GM19395 (cell line): ENCODE measurements around the gene PPDPF.
A peak's percentile ranks its signal among the peaks of the same experiment; 100 is the strongest.
"Not testable (repeated sequence)": the region's sequence is repeated elsewhere in the genome, so short reads cannot be mapped to it uniquely, and the experiment has no call there.

Source experiments
- ATAC-seq: cut with Tn5 transposase; IDR thresholded peaks from one replicate; pipeline ENCODE4 v1.9.1; 2021; ENCODE audit warnings: mild to moderate bottlenecking, moderate library complexity; ENCODE audit not compliant: unreplicated experiment

PPDPF gene, protein sequence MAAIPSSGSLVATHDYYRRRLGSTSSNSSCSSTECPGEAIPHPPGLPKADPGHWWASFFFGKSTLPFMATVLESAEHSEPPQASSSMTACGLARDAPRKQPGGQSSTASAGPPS

DNA sequence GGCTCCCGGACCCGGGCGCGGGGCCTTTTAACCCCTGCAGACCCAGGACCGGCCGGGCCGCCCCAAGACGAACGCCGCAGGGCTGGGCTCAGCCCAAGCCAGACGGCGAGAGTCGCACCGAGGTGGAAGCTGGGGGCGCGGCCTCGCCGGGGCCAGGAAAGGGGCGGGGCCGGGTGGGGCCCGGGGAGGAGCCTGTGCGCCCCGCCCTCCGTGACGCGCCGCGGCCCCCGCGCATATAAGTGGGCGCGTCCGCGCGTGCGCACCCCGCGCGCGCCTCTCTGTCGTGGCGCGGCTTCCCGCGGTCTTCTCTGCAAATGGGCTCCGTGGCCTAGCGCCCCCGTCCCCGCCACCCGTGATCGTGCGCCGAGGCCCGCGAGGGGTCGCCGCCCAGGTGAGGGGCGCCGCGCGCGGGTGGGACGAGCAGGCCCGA lies at the start of gene PPDPF:
Gene PPDPF, plus strand, starts transcription at position 262 of the 430 bp plus-strand sequence. CDS start 544 bp downstream, outside the sequence.
- ATAC-seq, result peak; percentile 76

DNA sequence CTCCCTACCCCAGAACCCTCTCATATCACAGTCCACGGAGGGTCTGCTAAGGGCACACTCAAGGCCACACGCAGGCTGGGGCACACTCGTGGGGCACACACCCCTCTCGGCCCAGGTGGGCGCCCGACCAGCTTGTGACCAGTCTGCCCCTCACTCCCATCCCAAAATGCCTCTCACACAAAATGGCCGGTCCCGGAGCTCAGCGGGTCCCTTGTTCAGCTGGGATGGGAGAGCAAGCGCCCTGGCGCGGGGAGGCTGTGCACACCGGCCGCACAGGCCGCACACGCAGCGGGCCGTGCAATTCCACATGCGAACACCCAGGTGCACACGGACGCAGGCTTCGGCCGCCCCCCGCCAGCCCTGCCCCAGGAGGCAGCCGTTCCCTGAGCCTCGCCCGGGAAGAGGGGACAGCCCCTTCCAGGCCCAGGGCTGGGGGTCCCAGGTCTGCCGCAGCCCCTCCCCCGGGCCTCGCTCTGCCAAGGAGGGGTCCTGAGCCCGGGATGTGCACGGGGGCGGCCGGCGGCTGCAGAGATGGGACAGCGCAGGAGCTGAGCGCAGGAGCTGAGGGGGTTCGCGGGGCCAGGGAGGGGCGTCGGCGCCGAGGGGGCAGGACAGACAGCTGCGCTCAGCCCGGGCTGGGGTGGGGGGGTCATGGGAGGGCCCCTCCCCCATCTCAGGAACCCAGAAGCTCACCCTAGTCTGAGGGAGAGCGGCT lies 49.4 kb upstream of the PPDPF start:
- no peak for ATAC-seq

DNA sequence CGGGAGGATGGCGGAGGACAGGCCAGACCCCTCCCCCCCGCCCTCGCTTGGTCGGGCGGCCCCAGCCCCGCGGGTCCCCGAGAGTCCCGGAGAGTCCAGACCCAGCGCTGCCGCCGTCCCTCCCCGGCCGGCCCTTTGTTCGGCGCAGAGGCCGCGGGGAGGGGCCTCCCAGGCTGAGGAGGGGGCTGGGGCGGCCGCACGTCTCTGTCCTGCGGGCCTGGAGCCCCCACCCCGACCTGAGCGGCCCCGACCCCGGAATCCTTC lies 48.9 kb upstream of the PPDPF start:
- ATAC-seq, result no peak

DNA sequence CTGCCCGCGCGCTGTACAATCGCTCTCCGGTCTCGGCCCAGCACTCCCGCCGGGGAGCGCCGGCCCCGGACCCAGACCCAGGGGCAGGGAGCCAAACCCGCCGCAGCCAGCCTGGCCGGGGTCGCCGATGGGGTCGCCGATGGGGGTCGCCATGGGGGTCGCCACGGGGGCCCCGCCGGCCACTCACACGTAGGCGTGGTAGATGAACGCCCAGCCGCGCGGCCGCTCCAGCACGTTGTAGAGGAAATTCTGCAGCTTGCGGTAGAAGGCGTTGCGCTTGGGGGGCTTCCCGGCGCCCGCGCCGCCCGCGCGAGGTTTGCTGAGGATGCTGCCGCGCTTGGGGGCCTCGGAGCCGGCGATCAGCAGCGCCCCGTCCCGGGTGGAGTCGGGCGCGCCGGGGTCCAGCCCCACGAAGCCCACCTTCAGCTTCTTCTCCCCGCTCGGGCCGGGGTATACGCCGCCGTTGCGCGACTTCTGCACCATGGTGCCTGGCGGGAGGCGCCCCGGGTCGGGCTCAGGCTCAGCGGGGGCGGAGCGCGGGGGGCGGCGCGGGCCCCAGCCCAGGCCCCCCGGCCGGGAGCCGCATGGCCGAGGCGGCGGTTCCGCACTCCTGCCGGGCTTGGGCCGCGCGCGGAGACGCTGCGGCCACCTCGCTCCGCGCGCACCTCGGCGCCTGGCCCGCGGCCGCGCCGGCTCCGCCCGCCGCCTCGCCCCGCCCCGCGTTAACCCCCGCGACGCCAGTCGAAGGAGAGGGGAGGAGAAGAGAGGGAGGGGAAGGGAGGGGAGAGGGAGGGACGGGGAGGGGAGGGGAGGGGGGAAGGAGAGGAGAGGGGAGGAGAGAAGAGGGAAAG lies 48.4 kb upstream of the PPDPF start, which contains the start of gene KCNQ2:
Gene KCNQ2, minus strand, starts transcription at position 675 of the 851 bp plus-strand sequence. Its CDS starts 192 bp downstream, at position 483.
- no peak for ATAC-seq

DNA sequence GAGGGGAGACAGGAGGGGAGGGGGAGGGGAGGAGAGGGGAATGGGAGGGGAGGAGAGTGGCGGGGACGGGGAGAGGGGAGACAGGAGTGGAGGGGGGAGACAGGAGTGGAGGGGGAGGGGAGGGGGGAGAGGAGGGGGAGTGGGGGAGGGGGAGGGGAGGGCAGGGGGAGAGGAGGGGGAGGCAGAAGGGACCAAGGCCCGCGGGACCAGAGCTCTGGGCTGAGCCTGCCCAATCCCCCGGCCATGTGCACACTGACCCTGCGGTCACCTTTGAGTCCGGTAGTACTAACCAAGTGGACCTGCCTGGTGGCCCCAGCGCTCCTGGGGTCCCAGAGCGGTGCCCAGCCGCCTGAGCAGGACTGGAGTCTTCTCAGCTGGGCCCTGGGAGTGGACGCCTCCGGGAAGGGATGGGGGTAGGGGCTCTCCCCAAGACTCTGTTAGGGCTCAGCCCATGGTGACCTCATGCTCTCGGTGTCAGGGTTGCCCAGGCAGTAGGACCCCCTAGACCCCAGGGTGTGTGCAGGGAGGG lies 47.6 kb upstream of the PPDPF start:
- no peak for ATAC-seq

DNA sequence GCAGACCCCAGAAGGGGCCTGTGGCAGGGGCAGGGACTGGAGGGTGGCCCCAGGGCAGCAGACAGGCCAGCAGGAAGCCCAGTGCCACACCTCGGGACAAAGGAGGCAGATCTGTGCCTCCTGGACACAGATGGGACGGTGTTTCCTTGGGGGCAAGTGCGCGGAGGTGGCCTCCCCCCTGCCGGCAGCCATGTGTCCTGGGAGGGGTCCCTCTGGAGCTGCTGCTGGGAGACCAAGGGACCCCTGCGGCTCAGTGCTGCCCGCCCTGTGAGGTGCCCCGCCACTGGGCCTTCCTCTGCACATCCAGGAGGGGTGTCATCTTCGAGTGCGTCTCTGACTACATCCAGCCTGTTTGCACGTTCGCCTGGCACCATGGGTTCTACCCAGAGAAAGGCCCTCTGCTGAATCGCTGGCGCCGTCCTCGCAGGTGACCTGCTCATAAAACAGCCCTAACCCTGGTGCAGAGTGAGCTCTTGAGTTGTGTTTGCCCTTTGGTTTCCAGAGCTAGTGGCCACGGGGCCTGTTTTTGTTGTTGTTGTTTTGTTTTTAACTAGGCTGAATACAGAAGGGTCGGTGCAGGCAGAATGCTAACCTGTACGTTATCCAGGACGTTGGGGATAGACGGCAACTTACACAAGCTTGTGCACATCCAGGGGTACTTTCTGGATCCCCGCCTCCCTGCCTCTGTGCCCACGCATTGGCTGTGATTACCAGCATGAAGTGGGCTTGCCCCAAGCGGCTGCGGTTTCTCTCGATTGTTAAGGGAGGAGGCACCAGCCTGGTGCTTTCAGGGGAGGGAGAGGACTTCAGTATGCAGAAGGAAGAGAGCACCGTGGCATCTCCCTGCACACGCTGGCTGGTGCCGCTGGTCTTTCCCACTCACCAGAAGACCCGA lies 46.8 kb upstream of the PPDPF start:
- ATAC-seq, result no peak

DNA sequence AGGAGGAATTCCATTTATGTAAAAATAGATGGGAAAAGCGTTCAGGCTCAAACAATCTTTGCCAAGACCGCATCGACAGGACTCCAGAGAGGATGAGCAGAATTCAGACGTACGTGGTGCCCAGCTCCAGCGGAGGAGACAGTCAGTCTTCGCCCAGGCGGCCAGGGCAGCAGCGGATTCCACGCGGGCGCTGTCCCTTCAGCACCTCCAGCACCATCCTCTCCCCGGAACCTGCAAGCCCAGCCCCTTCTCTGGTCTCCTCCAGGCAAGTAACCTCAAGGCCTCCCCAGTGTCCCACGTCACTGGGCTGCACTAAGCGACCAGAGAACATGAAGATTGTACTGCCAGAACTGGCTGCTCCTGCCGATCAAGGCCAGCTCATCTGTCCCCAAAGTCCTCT lies 45.4 kb upstream of the PPDPF start:
- no peak for ATAC-seq

DNA sequence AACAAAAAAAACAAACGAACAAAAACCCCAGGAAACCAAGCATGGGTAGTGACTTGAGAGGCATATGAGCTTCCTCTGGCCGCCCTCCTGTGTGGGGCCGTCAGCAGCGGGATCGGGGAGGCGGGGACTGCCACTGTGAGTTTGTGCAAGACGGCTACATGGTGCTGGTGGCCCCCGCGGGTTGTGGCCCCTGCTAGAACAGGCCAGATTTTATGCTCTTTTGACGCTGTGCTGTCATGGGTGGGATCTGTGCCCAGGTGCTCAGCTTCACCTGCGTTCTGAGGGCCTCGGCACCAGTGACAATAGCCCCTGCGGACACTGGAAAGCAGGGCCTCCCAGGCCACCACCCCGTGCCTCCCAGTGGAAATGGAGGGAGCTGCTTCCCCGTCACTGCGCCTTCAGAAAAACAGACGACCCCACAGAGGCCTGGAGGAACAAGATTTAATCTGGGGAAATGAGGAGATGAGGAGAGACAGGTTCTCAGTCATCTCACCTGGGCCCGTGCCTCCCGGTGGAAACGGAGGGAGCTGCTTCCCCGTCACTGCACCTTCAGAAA lies 43.4 kb upstream of the PPDPF start:
- no peak for ATAC-seq

DNA sequence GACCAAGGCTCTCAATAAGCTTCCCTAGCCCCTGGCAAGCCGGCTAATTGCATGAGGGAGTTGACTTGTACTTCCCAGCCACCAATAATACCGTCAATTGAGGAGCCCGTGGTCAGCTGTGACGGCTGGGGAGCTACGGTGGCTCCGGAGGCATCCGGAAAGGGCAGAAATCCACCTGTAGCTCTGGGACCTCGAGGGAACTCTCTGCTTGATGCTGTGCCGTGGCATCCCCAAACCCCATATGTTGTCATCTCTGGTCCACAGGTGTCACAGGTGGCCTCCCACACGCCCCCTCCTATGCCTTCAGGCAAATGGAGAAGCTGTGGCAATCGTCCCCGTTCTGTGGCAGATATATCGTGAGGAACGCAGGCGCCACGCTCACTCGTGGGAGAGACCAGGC lies 42.6 kb upstream of the PPDPF start:
- no peak for ATAC-seq

DNA sequence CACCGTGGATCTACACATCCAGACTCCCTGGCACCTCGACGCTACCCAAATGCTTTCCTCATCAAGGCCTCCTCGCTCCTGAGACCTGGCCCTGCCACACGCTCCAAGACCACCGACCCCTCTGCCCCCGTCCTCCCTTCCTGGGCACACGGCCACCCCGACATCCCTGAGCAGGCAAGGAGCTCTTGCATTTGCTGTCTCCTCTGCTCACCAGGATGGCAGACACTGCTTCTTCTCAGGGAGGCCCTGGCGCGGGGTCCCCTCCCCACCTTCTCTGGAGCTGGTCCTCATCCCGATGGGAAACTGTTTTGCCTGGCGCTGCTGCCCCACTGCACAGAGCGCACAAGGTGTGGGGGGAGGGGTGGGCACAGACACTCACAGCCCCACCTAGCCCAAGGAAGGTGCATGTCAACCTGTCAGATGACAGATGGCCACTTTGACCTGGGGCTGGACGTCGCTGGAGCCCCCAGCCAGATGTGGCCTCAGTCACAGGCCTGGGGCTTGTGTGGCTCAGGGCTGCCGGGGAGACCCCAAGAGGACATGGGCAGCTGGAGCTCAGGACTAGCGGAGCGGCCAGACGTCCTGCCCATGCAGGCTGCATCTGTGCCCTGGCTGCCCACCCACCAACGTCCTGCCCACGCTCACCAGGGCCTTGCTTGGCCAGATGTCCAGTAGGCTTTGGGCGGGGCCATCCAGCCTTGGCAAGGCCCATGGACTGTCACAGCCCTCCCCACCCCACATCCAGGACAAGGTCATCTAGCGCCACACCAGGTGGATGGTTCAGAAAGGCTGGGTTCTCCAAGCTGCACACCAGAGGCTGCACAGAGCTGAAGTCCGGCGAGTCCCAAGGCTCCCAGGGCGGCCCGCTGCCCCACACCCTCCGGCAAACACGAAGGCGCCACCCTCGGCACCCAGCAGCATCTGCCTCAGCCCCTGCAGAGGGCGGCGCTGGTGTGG lies 41.9 kb upstream of the PPDPF start:
- ATAC-seq, result no peak

DNA sequence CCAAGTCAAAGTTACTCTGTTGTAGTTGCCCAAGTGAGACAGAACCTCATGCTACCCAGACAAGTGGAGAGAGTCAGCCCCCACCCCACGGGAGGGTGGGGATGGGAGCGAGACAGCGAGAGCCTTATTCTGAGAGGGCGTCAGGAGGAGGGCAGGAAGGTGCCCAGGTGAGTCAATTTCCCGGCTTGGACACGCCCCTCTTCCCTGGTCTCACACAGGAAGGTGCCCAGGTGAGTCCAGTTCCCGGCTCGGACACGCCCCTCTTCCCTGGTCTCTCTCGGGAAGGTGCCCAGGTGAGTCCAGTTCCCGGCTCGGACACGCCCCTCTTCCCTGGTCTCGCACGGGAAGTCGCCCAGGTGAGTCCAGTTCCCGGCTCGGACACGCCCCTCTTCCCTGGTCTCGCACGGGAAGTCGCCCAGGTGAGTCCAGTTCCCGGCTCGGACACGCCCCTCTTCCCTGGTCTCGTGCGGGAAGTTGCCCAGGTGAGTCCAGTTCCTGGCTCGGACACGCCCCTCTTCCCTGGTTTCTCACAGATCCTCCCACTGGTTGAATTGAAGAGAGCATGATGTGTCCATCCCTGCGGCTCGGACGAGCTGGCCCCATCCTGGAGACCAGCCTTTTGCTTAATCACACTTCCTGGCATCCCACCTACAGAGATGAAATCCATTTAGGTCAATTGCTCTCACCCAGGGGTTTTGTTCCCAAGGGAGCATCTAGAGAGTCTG lies 40.7 kb upstream of the PPDPF start:
- ATAC-seq, result not testable (repeated sequence)

DNA sequence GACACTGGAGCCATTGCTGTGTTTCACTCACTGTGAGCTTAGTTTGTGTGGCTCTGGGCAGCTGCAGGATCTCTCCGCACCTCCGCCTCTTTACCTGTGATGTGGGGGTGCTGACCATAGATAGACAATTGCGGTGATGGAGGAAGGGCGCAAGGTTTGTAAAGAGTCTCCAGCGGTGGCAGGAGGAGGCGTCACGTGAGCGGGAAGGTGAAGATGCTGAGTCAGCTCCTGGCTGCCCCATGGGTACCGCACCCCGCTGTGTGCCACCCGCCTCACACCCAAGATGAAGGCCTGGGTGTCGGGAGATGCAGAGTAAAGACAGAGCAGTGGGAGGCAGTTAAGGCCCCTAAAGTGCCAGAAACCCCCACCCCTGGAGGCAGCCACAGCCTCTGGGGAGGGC lies 39.1 kb upstream of the PPDPF start:
- ATAC-seq, result no peak

DNA sequence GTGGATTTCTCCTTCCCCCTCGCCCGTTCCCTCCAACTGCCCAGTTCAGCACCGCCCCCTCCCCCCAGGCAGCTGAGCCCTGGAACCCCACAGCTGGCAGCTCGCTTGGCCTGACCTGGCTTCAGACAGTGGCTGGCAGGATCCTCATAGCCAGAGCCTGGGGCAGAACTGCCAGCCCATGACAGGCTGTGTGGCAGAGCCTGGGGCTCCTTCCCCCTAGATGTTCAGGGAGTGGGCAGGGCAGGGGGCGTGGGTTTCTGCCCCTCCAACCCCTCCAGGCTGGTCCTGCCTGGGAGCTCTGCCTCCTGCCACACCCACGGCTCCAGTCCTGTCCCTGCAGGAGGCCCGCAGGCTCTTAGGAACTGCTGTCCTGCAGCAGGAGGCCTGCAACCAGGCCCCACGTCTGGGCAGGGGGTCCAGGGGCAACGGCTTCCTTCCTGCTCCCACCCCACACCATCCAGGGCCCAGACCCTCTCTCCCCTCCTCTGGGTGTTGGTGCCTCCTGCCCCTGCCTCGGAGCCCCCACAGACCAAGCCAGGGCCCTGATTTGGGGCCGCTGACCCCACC lies 38.5 kb upstream of the PPDPF start:
- ATAC-seq, result no peak

DNA sequence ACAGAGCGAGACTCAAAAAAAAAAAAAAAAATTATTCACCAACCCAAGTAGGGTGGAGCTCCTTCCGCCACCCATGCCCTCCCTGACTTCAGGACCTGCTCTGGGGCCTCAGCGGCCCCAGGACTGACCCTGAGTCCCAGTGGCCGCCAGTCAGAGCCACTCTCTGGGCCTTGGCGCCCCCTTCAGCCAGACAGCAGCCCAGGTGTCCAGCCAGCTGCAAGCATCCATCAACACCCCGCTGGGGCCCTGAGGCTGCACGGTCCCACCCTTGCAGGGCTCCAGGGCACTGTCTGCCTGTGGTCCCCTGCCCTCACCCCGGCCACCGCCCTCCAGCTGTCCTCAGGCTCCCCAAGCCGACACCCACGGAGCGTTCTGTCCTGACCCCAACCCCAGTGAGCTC lies 36.7 kb upstream of the PPDPF start:
- ATAC-seq, result no peak

DNA sequence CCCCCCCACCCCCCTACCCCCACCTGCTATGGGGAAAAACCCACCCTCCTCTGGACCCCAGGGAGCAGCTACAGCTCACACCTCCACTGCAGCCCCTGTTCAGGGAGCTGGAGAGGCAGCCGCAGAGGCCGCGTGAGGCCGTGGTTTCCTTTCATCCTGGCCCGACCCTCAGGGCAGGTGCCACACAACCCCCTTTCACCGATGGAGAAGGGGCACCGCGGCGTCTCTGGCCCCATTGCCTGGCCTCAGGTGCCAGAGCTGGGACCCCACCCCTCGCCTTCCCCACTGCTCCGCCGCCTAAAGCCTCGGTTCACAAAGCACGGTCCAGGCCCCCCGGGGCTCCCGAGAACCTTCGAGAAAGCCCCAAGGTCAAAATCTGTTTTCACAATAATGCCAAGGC lies 36.3 kb upstream of the PPDPF start:
- ATAC-seq, result no peak

DNA sequence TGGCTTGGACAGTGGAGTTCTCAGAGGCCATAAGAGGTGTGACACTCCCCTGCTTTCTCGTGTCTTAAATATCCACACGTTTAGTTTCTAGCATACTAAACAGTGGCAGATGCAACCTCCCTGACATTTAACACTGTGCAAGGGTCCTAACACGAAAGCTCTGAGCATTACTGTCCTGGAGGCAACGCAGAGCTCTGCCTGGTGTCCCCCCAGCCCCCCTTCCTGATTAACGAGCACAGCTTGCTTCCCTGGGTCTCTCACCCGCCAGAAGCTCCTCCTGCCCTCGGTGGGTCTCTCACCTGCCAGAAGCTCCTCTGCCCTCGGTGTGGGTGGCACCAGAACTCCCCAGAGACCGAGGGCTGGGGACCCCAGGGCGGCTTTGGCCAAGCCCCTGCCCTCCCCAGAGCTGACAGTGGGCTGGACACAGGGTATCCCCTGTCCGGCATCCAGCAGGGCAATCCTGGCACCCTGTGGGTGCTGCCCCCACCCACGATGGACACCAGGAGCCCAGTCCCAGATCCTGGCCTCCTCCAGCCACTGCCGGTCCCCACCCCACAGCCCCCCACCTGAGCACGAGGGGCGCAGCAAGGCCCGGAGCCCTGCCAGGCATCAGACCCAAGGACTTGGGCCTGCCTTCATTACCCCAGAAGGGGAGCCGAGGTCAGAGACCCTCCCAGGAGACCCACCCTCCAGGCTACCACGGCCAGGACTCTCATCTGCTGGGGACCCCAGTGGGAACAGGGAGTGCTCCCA lies 35.7 kb upstream of the PPDPF start:
- no peak for ATAC-seq

DNA sequence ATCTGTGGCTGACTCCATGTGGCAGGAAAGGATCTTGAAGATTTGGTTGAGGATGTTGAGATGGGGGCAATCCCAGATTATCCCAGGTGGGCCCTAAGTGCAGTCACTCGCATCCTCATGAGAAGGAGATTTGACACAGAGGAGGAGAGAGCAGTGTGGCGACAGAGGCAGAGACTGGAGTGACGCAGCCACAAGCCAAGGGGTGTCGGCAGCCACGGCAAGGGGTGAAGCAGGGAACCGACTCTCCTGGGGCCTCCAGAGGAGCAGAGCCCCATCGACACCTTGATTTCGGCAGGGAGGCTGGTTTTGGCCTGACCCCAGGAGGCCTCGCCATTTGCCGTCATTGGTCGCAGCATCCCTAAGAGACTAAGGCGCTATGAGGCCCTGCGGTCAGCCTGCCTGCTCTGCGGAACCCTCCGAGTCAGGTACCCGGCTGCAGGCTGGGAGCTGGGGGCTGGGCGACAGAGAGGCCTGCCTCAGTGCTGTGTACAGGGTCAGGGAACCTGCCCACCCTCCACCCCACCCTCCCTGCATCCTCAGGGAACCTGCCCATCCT lies 34.2 kb upstream of the PPDPF start:
- no peak for ATAC-seq
